Fibroblast of the aortic adventitia (primary cell): ENCODE data around the gene SLC4A1. TPM values are rescaled to one million over a fixed set of nuclear protein-coding genes. Genes with fewer than 3 reads are reported as not detected.
"Not testable (repeated sequence)": the region's sequence is repeated elsewhere in the genome, so short reads cannot be mapped to it uniquely, and the experiment has no call there.

Experiments used
- DNase-seq: peaks from one replicate; pipeline ENCODE4 v3.0.0-alpha.2; 2010; ENCODE audit warnings: low read depth
- H3K4me3 ChIP-seq: 2 replicates; pipeline ENCODE4 v1.5.1; 2011; ENCODE audit warnings: low read depth, mild to moderate bottlenecking, control low read depth, low read length, moderate library complexity
- CTCF ChIP-seq: IDR thresholded peaks from 2 replicates; pipeline ENCODE4 v1.5.1; 2011; ENCODE audit warnings: mild to moderate bottlenecking, low read length, control low read depth, inconsistent platforms; ENCODE audit not compliant: insufficient read depth
- total RNA-seq: library from RNA; depleted of rRNA; stranded (reverse); fragments of >200 nt; gene quantifications from 2 replicates; pipeline ENCODE4 v1.2.3, GENCODE V29; 2012; ENCODE audit warnings: low replicate concordance

SLC4A1 gene
- total RNA-seq, 1 donor, result not detected

DNA sequence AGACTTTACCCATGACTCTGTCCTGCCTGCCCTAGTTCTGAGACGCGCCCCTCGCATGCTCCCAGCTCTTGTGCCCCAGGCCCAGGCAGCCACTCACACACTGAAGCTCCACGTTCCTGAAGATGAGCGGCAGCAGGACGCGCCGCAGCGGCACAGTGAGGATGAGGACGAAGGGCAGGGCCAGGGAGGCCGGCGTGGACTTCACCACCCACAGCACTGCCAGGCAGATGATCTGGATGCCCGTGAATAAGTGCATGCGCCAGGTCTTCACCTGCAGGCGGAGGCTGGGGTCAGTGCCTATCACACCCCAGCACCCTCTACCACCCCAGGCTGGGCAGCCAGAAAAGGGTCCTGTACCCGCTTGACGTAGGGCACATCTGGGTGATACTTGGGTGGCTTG, 16.9 kb downstream of the SLC4A1 start:
- DNase-seq, result no peak
- no peak overlapping the region for H3K4me3 ChIP-seq
- no peak for TF ChIP-seq CTCF

GRCh38 chr17:44249501-44250246, 18.3 kb downstream of the SLC4A1 start:
- H3K4me3 ChIP-seq, result no peak overlapping the region
- no peak for TF ChIP-seq CTCF
- DNase-seq, result no peak

DNA sequence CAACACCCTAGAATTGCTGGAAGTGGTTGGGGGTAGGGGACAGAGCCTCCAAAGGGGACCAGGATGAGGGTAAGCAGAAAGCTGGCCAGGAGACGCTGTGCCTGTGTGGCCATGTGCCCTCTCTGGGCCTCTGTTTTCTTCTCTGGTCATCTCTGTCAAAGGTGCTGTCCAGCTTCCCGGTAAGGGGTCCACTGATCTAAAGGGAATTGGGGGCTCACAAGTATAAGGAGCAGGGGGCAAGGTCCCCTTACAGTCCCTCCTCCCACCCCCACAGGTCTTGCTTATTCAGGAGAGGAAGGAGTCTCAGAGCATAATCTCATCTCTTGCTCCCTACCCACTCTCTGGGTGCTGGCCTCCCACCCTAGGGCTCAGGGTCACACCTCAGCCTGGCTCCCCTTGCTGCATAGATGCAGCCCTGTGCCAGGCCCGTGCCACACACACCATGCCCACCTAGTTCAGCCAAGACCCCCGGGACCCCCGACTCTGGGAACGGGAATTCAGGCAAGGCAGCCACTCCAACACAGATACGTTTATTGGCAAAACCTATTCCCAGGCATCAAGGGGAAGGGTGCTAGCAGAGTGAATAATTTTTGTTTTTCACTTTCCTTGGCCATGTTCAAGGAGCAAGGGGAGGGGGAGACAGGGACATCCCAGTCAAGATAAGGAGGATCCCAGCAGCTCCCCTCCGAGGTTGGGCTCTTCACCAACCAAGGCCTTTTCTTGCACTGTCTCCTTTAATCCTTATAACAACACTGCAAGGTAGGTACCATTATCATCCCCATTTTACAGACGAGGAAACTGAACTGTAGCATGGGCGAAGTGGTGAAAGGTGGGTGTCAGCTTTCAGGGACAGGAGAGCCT, 19.8 kb downstream of the SLC4A1 start:
- no peak for DNase-seq
- H3K4me3 ChIP-seq, result no peak overlapping the region
- TF ChIP-seq CTCF, result no peak

GRCh38 chr17:44247440-44247841, 20.5 kb downstream of the SLC4A1 start:
- no peak overlapping the region for H3K4me3 ChIP-seq
- DNase-seq, result no peak
- no peak for TF ChIP-seq CTCF

DNA sequence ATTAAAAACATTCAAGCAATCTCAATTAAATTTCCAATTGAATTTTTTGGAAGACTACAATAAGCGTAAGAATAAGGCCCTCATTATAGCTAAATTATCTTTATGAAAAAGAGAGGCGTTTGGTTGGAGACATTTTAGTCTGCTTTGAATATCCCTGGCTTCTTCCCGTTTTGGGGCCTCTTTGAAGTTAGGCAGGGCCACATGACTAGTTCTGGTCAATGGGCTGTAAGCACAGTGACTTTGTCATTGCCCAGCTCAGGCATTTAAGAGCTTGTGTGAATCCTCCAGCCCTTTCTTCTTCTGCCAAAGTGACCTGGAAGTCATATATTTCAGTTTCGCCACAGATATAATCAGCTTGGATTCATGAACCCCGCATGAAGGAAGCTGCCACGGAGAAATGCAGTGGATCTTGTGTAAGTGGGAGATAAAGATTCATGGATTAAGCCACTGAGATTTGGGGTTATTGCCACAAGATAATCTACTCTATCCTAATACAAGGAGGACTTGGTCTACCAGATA, 26.8 kb downstream of the SLC4A1 start:
- no peak for DNase-seq
- TF ChIP-seq CTCF, result no peak
- no peak overlapping the region for H3K4me3 ChIP-seq

DNA sequence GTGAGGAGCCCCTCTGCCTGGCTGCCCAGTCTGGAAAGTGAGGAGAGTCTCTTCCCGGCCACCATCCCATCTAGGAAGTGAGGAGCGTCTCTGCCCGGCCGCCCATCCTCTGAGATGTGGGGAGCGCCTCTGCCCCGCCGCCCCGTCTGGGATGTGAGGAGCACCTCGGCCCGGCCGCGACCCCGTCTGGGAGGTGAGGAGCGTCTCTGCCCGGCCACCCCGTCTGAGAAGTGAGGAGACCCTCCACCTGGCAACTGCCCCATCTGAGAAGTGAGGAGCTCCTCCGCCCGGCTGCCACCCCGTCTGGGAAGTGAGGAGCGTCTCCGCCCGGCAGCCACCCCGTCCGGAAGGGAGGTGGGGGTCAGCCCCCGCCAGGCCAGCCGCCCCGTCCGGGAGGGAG, 30.0 kb downstream of the SLC4A1 start:
- not testable (repeated sequence) for DNase-seq, H3K4me3 ChIP-seq

GRCh38 chr17:44236444-44236991, 31.4 kb downstream of the SLC4A1 start:
- H3K4me3 ChIP-seq, result no peak overlapping the region
- TF ChIP-seq CTCF, result no peak
- DNase-seq, result no peak
